ENCODE results near the gene CCDC157. TPM values are rescaled to one million over a fixed set of nuclear protein-coding genes. Genes with fewer than 3 reads are reported as not detected.

Gene CCDC157
- total RNA-seq, 1 donor from 2014 or later = 3.7 TPM

DNA sequence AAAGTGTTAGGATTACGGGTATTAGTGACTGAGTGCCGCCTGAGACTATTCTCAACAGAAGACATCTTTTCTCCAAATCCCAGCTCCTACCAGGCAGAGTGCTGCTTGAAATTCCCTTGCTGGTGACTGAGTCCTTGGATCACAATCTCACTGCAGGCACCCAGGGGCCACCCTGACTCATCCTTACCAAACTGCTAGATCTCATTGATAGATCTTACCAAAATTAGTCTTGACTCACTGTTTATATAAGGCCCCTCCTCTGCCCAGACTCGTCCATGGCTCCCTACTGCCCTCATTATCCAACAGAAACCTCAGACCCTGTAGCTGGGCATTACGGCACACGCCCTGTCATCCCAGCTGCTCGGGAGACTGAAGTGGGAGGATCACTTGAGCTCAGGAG, 44.8 kb upstream of the CCDC157 start:
- H3K4me1 Mint-ChIP-seq = peaks cover 6% of the 10 kb centered on the region
- Histone ChIP-seq H3K36me3 (no peaks in the 10 kb centered on the region), H2AFZ (replicated peaks) (no peak overlapping the region), H4K20me1 (ENCODE audit: low read depth) (peaks cover 6% of the 10 kb centered on the region), H3K27ac (no peak overlapping the region), H3K4me3 (no peak overlapping the region), H3K4me2 (no peak overlapping the region), H3K9me3 (ENCODE audit: low read depth) (no peaks in the 10 kb centered on the region), H3K9ac (no peak overlapping the region), H3K79me2 (ENCODE audit: low read depth) (no peaks in the 10 kb centered on the region), H3F3A (ENCODE audit: low read depth) (no peaks in the 10 kb centered on the region), H3K27me3 (no peaks in the 10 kb centered on the region), H3K4me1 (no peaks in the 10 kb centered on the region)
- H3K27ac Mint-ChIP-seq = no peak overlapping the region
- DNase-seq (ENCODE audit: low spot score) = no peak
- H3K9me3 Mint-ChIP-seq = no peaks in the 10 kb centered on the region
- H3K27me3 Mint-ChIP-seq (ENCODE audit: insufficient read depth, low read depth) = peaks cover 2% of the 10 kb centered on the region
- H3K4me3 Mint-ChIP-seq = no peak overlapping the region
- no peak for TF ChIP-seq EZH2phosphoT487 (IDR thresholded peaks at IDR 0.05)
- no peak for TF ChIP-seq CTCF (IDR thresholded peaks at IDR 0.05)
- no peak for TF ChIP-seq EZH2 (IDR thresholded peaks at IDR 0.05)
- H3K36me3 Mint-ChIP-seq = no peaks in the 10 kb centered on the region

GRCh38 chr22:30313527-30314363, 43.1 kb upstream of the CCDC157 start:
- no peaks in the 10 kb centered on the region for H3F3A ChIP-seq (ENCODE audit: low read depth)
- Mint-ChIP-seq H3K9me3 (no peaks in the 10 kb centered on the region), H3K27ac (no peak overlapping the region), H3K27me3 (ENCODE audit: insufficient read depth, low read depth) (peaks cover 2% of the 10 kb centered on the region), H3K4me3 (no peak overlapping the region), H3K36me3 (no peaks in the 10 kb centered on the region), H3K4me1 (peaks cover 4% of the 10 kb centered on the region)
- no peak overlapping the region for H3K4me3 ChIP-seq
- DNase-seq (ENCODE audit: low spot score) = no peak
- no peaks in the 10 kb centered on the region for H3K4me1 ChIP-seq
- H4K20me1 ChIP-seq (ENCODE audit: low read depth) = peaks cover 15% of the 10 kb centered on the region
- no peak overlapping the region for H2AFZ ChIP-seq (replicated peaks)
- H3K4me2 ChIP-seq = no peak overlapping the region
- H3K79me2 ChIP-seq (ENCODE audit: low read depth) = no peaks in the 10 kb centered on the region
- H3K9ac ChIP-seq = no peak overlapping the region
- TF ChIP-seq CTCF (IDR thresholded peaks at IDR 0.05) = no peak
- TF ChIP-seq EZH2 (IDR thresholded peaks at IDR 0.05) = no peak
- no peak for TF ChIP-seq EZH2phosphoT487 (IDR thresholded peaks at IDR 0.05)
- H3K36me3 ChIP-seq = no peaks in the 10 kb centered on the region
- no peak overlapping the region for H3K27ac ChIP-seq
- no peaks in the 10 kb centered on the region for H3K9me3 ChIP-seq (ENCODE audit: low read depth)
- no peaks in the 10 kb centered on the region for H3K27me3 ChIP-seq

DNA sequence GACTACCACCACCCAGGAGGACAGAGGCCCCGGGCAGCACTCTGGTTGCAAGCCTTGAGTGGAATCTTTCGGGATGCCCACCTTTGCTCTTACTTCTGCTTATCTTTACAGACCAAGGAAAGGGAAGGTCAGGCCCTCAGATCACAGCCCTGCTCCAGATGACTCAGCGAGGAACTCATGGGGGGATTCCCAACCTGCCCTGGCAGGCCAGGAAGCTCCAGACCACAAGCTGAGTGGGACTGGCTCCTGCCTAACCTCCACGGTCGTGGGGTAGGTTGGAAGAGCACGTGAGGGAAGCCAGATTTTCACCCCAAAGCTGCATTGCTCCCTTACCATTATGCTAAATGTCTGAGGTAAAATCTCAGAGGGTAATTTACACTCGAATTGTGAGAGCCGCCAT, 41.9 kb upstream of the CCDC157 start:
- H3K4me1 Mint-ChIP-seq = peaks cover 4% of the 10 kb centered on the region
- no peaks in the 10 kb centered on the region for H3K36me3 Mint-ChIP-seq
- TF ChIP-seq EZH2 (IDR thresholded peaks at IDR 0.05) = no peak
- no peak for TF ChIP-seq EZH2phosphoT487 (IDR thresholded peaks at IDR 0.05)
- TF ChIP-seq CTCF (IDR thresholded peaks at IDR 0.05) = no peak
- H3K9me3 Mint-ChIP-seq = no peaks in the 10 kb centered on the region
- Histone ChIP-seq H3K27me3 (no peaks in the 10 kb centered on the region), H3K9me3 (ENCODE audit: low read depth) (no peaks in the 10 kb centered on the region), H3K4me1 (no peaks in the 10 kb centered on the region), H3K27ac (no peak overlapping the region), H4K20me1 (ENCODE audit: low read depth) (peaks cover 15% of the 10 kb centered on the region), H3K4me2 (no peak overlapping the region), H3K4me3 (no peak overlapping the region), H3K79me2 (ENCODE audit: low read depth) (no peaks in the 10 kb centered on the region), H3F3A (ENCODE audit: low read depth) (no peaks in the 10 kb centered on the region), H3K9ac (no peak overlapping the region), H2AFZ (replicated peaks) (no peak overlapping the region), H3K36me3 (no peaks in the 10 kb centered on the region)
- no peak overlapping the region for H3K4me3 Mint-ChIP-seq
- no peak for DNase-seq (ENCODE audit: low spot score)
- peaks cover 2% of the 10 kb centered on the region for H3K27me3 Mint-ChIP-seq (ENCODE audit: insufficient read depth, low read depth)
- no peak overlapping the region for H3K27ac Mint-ChIP-seq

Data from neural progenitor cell (in vitro differentiated cells).